NB4 (cell line): ENCODE measurements around the gene CDH4.

Source experiments
- CTCF ChIP-seq: IDR thresholded peaks from one replicate; pipeline ENCODE4 v1.5.1; 2012; ENCODE audit warnings: low read depth, low read length
- MAX ChIP-seq: IDR thresholded peaks from 2 replicates; pipeline ENCODE4 v1.6.1; 2011; ENCODE audit warnings: low read depth, low read length
- POLR2A ChIP-seq: IDR thresholded peaks from 2 replicates; pipeline ENCODE4 v1.6.1; 2011; ENCODE audit warnings: mild to moderate bottlenecking; ENCODE audit not compliant: insufficient read length; ENCODE audit errors: extremely low read depth

- no peak for TF ChIP-seq CTCF
- TF ChIP-seq POLR2A, result no peak
- TF ChIP-seq MAX, result no peak
These were observed 696.7 kb downstream of the CDH4 start for GRCh38 chr20:61948586-61949362.
